GM19035 (cell line): ENCODE data around the gene RASGEF1C.

Experiments used
- ATAC-seq: cut with Tn5 transposase; IDR thresholded peaks from one replicate; pipeline ENCODE4 v1.9.1; 2021; ENCODE audit not compliant: unreplicated experiment

RASGEF1C gene

GRCh38 chr5:180068519-180069090 lies 140.4 kb downstream of the RASGEF1C start:
- ATAC-seq = no peak

GRCh38 chr5:180067986-180068385 lies 141.0 kb downstream of the RASGEF1C start:
- no peak for ATAC-seq

GRCh38 chr5:180060192-180060591 lies 148.8 kb downstream of the RASGEF1C start:
- no peak for ATAC-seq

GRCh38 chr5:180059326-180059725 lies 149.7 kb downstream of the RASGEF1C start:
- no peak for ATAC-seq

- ATAC-seq = no peak
These were observed 152.9 kb downstream of the RASGEF1C start for GRCh38 chr5:180056153-180056552.

- ATAC-seq = no peak
These were observed 154.8 kb downstream of the RASGEF1C start for GRCh38 chr5:180054226-180054625.

GRCh38 chr5:180053061-180053602 lies 155.9 kb downstream of the RASGEF1C start:
- ATAC-seq = no peak

GRCh38 chr5:180052211-180052818 lies 156.7 kb downstream of the RASGEF1C start:
- ATAC-seq = no peak
